Keratinocyte (primary cell): ENCODE measurements around the gene ADAMTS2.

ENCODE experiments used
- CTCF ChIP-seq, 3 experiments: IDR thresholded peaks in 1 of 3; conservative IDR thresholded peaks in 1 of 3; optimal IDR thresholded peaks in 1 of 3; 2 replicates in 2 of 3; 3 replicates in 1 of 3; pipeline versions ENCODE3 to v1.5.1; 2011; ENCODE audit warnings: low read length in 3 of 3, mild to moderate bottlenecking in 3 of 3, moderate library complexity in 2 of 3, control low read depth in 1 of 3, inconsistent platforms in 1 of 3; ENCODE audit not compliant: insufficient read depth in 2 of 3; ENCODE audit errors: extremely low read depth in 1 of 3
- EZH2 ChIP-seq: IDR thresholded peaks from one replicate; pipeline ENCODE4 v1.6.1; 2012; ENCODE audit warnings: inconsistent platforms, mild to moderate bottlenecking, low read length, moderate library complexity

- TF ChIP-seq CTCF (optimal IDR thresholded peaks at IDR 0.05 in 1 of 3, IDR thresholded peaks at IDR 0.05 in 1 of 3, conservative IDR thresholded peaks at IDR 0.05 in 1 of 3; ENCODE audit: extremely low read depth in 1 of 3, insufficient read depth in 2 of 3, low read length in 3 of 3) (no peak), EZH2 (no peak)
These were observed 210.3 kb downstream of the ADAMTS2 start for GRCh38 chr5:179135006-179135405.
